Stimulated activated CD8-positive, alpha-beta memory T cell treated with anti-CD3 and anti-CD28 coated beads, Interleukin-4, amount 100 ng/mL, for 48 hours (primary cell): ENCODE results near the gene ANKRD11.
A peak's percentile ranks its signal among the peaks of the same experiment; 100 is the strongest.
"Not testable (repeated sequence)": the region's sequence is repeated elsewhere in the genome, so short reads cannot be mapped to it uniquely, and the experiment has no call there.

Experiments used
- DNase-seq: peaks from one replicate; pipeline ENCODE4 v3.0.0-alpha.2; 2020

The ANKRD11 gene

DNA sequence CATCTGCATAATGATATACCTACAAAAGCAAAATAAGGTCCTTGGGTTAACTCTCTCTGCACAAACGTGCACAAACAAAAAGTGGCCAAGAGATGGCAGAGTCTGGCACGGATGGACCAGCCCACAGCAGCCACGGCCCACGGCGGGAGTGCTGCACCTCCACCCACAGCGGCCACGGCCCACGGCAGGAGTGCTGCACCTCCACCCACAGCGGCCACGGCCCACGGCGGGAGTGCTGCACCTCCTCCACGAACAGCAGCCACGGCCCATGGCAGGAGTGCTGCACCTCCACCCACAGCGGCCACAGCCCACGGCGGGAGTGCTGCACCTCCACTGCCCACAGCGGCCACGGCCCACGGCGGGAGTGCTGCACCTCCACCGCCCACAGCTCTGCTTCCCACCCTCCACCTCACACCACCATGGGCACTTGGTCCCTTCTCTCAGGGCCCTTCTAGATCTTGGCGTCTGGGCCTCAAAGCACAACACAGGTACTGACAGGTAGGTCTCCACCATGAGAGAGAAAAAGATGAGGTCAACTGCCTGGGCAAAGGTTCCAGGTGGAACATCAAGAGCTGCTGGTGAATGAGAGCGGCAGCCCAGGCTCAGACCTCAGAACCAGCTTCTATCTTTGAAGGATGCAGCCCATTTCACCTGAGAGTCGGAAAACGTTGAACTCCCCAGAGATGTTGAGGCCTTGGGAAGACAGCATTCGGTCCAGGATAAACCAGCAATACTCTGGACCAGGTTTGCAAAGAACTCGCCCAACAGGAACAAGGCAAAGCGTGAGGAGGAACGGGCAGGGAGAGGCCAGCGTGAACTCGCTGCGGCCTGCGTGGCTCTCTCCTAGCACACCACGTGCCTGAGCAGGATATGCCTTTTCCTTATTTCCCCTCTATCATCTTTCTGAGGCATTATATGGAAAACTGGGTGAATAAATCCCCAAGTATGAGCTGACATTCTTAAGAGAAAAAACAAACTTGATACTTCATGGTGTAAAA is 148.4 kb downstream of the ANKRD11 start:
- DNase-seq: no peak

DNA sequence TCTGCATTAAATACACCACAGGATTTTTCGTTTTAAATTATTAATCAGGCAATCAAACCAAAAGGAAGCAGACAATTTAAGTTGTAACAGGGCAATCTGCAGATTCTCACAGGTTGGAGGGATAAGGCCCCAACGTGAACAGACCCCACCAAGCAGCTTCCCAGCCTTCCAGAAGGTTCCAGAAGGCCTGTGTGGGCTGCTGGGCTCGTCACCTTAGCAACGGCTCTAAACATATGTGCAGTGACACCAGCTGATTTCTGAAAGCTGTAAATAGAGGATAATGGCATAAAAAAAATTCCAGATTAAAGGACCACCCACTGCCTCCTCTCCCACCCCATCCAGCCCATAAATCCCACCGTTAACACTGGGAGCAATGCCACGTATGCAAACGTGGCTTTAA is 149.1 kb downstream of the ANKRD11 start:
- no peak for DNase-seq

DNA sequence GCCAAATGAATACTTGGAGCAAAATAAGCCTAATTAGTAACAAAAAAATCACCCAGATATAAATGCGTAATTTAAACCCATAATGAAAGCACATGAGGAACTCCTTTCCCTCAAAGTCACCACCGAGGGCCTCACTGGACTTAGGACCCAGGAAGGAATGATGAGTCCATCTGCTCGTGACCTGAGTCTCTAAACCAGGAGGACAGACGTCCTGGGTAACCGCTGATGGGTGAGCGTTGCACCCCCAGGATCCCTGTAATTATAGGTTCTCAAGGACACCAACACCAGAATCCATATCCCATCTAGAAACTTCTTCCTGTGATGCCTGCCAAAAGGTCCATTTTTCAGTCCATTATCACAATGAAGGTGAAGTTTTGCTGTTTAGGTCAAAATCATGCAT is 151.5 kb downstream of the ANKRD11 start:
- no peak for DNase-seq

DNA sequence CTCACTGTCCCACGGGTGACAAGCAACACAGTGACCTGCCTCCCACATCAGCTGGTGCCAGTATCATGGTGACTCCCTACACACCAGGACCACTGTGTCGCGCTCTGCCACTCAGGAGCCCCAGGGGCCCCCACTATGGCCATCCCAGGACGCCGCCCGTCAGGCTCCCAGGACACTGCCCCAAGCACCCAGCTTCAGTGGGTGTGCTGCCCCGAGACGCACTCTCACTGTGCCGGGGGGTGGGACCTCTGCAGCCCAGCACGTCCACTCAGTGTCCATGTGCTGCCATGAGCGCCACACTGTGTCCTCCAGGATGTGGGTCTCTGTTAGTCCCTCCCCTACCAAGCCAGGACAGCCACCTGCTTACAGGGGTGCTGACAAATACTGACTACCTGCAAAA is 152.4 kb downstream of the ANKRD11 start:
- no peak for DNase-seq

DNA sequence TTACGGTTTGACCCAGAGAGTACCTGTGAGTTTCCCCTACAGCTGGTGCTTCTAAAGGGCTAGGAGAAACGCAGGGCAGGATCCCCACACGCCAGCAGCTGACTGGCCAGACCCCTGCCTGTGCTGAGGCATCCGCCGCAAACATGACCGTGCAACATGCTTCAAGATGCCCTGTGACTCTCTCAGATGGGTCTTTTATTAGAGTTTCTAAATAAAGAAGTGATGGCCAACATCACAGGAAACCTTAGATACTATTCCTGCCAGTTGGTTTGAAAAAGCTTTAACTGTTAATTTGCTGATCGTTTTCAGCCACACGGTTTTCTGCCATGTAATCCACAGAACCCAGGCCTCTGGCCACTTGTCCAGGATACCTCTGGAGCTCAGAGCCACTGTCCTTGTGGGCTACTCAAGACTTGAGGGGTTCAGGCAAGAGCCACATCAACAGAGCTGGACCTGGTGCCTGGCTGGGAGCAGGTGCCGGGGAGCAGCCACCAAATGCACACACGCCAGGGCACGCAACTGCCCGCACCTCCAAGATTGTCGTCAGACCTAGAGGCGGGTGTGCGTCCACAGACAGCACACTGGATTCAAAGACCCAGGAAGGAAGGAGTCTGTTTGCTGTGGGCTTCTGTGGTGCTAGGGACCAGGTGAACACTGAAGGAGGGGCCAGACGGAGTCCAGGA is 154.4 kb downstream of the ANKRD11 start:
- no peak for DNase-seq

DNA sequence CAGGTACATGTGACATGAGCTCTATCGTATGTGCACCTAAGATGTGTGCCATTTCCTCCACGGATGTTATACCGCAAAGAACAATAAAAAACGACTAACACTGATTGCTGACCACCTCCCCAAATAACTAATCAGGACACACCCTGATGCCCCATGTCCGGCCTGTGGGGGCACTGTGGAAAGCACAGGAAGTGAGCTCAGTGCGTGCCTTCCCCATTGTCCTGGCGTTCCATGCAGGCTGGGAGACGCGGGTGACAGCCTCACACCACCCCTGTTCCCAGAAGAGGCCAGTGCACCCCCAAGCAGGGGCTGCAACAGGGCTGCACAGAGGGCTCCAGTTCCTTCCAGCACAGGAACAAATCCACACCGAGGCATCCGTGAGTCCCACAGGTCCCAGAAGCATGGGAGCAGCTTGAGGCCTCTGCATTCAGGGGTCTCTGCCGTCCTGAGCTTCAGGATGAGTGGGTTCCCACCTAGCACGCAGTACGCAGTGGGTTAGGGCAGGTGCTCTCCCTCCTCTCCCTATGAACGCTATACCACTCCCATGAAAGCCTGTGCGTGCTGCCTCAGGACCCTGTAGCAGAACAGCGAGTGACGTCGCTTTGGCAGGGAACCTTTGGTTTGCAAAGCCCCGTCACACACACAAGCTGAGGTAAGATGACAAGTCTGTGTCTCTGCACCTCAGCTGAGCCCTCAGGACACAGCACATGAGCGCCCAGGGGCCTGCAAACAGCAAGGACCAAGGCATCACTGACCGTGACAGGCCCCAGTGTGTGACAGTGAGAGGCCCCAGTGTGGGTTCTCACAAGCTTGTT is 155.2 kb downstream of the ANKRD11 start:
- no peak for DNase-seq

DNA sequence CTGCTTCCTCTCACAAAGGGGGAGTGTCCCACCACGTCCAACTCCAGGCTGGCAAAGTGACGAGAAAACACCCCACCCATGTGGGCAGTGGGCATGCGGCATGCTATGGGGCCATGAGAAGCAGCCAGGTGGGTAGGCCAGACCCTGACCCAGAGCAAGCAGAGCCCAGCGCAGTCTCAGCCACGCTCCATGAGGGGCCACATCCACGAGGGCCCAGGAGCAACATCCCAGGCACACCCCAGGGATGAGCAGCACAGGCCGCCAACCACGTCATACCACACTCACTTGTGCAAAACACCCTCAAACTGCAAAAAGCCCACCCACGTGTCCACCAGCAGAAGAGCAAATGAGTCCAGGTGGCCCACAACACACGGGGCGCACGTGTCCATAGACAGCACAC is 155.9 kb downstream of the ANKRD11 start:
- no peak for DNase-seq

DNA sequence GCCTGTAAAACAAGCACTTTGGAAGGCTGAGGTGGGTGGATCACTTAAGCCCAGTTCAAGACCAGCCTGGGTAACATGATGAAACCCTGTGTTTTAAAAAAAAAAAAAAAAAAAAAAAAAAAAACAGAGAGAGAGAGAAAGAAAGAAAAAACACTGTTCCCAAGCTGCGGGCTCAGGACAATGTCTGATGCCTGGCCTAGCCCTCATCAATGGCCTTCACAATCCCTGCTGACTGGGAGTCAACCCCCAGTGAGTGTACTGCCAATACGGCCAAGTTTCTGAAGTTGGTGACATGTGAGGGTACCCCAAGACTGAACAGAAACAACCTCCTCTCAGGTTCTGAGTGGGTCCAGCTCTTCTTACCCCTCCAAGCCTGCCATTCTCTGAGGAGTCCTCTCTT is 156.3 kb downstream of the ANKRD11 start:
- no peak for DNase-seq

DNA sequence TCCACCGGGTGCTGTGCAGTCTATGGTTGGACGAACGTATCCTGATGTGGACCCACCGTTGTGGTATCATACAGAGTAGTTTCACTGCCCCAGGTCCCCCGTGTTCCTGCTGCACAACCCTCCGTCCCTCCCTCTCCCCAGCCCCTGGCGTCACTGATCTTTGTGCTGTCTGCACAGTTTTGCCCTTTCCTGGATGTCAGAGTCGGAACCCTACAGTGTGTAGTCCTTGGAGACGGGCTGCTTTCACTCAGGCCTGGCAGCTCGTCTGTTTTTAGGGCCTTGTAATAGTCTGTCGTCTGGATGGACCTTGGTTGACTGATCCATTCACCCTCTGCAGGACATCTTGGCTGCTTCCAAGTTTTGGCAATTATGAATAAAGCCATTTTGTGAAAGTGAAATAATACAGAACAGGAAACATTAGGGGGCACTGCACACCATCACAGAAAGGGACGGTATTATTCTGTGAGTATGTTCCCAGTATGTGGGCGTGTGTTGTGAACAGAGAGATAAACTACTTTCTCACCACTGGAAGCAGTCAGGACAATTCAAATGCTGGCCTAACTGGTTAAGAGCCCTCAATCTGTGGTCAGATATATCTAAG is 156.9 kb downstream of the ANKRD11 start:
- DNase-seq: not testable (repeated sequence)

DNA sequence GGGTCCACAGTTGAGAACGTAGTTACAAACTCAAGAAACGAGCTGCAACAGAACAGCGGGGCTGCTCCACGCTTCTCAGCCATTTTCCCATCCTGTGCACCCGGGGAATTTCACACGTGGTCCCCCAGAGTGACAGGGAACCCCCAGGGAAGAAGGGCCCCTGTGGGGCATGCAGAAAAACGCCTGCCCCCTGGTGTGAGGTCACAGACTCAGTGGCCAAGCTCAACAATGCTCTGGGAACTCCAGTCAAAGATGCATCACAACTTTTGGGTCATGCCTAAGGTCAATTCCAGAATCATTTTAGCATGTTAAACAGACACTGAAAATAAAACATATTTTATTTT is 157.5 kb downstream of the ANKRD11 start:
- no peak for DNase-seq

DNA sequence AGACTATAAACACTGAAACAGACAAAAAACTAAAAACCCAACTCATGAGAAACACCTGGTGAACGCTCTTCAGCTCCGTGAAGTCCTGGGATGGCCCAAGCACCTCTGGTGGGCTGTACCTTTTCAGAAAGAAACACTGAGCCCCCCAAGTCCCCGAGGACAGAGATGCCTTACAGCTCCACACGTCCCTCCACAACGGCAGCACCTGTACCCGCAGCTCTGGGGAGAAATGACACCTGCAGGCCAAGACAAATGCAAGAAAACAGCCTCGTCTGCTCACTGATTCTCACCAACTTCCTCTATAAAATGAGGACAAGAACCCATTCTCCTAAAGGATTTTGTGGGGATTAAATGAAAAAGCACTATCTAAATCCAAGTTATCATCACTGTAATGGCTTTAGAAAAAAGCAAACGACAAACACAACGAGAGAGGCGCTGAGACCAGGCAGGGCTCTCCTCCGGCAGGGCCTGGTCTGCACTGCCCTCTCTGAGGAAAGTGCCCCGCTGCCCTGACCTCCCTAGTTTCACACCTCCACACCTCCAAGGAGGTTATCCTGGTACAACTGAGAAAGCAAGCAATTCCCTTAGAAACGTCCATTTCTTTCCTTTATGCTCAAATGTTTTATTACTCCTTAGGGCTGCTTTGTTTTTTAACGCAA is 158.0 kb downstream of the ANKRD11 start:
- DNase-seq: no peak

DNA sequence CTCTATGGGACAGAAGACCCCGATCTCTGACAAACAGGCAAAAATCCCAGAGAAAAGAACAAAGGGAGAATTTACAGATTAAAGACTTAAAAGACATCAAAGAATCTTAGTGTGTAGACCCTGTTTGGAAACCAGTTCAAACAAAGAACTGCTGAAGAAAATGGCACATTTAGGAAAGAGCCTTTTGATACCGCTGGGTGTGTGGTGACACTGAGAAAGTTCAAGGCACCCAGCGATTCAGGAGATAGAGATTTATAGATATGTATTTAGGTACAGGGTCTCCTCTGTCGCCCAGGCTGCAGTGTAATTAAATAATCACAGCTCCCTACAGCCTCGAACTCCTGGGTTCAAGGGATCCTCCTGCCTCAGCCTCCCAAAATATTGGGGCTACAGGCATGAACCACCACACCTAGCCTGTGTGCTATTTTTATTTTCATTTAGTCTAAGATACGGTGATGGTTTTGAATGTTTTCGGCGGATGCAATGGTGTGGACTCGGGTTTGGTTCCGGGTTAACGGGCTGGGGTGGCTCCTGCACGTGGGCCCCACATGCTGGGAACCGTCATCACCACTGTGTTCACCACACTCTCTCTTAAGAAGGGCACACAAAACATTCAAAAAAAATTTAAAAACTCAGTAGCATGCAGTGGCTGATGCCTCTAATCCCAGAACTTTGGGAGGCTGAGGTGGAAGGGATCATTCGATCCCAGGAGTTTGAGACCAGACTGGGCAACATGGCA is 158.8 kb downstream of the ANKRD11 start:
- peak; percentile 67 for DNase-seq

DNA sequence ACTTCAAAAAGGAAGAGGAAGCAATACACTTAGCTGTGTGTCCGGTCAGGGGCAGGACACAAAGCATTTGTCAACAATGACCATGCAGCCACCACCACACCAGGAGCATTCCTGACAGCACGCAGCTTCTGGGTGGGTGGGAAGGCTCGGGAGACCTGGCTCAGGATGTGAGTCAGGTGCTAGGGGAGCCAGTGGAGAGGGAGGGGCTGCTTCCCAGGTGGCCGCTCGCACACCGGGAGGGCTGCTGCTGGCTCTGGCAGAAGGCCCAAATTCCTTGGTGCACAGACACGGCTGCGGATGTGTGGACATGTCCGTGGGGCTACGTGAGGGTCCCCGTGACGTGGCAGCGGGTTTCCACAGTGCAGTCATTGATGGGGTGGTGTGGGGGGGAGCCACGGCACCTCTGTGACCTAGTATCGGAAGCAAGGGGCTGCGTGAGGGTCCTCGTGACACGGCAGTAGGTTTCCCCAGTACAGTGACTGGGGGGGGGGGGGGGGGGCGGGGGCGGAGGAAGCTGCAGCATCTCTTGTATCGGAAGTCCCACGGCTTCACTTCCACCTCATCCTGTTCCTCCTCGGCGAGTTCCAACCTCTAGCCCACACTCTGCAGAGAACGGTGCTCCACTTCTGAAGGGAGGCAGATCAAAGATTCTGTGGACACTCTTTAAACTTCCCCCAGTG is 160.0 kb downstream of the ANKRD11 start:
- DNase-seq: no peak

DNA sequence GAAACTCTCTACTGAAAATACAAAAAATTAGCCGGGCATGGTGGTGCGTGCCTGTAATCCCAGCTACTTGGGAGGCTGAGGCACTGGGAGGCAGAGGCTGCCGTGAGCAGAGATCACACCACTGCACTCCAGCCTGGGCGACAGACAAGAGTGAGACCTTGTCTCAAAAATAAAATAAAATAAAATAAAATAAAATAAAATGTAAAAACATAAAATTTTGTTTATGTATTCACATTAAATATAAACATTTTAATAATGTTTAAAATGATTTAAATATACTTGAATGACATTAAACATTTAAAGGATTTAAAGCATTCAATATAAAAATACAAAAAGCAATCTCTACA is 160.6 kb downstream of the ANKRD11 start:
- not testable (repeated sequence) for DNase-seq

DNA sequence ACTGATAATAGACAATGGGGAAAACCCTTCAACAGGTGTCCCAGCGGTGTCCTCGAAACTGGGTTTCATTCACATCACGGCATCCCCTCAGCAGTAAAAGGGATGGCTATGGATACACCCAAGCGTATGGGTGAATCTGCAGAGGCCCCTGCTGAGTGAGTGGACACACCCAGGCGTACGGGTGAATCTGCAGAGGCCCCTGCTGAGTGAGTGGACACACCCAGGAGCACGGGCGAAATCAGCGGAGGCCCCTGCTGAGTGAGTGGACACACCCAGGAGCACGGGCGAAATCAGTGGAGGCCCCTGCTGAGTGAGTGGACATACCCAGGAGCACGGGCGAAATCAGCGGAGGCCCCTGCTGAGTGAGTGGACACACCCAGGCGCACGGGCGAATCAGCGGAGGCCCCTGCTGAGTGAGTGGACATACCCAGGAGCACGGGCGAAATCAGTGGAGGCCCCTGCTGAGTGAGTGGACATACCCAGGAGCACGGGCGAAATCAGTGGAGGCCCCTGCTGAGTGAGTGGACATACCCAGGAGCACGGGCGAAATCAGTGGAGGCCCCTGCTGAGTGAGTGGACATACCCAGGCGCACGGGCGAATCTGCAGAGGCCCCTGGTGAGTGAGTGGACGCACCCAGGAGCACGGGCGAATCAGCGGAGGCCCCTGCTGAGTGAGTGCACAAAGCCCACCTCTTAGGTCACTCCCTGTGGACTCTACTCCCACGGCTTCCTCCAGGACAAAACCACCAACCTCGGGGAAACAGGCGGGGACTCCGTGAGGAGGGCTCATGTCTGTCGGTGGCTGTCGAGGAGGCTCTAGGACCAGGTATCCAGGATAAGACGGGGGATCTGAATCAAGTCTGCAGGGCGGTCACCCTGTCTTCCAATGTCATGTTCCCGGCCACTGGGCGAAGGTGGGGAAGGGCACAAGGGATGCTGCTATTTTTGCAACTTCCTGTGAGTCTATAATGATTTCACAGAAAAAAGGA is 161.7 kb downstream of the ANKRD11 start:
- DNase-seq: not testable (repeated sequence)

DNA sequence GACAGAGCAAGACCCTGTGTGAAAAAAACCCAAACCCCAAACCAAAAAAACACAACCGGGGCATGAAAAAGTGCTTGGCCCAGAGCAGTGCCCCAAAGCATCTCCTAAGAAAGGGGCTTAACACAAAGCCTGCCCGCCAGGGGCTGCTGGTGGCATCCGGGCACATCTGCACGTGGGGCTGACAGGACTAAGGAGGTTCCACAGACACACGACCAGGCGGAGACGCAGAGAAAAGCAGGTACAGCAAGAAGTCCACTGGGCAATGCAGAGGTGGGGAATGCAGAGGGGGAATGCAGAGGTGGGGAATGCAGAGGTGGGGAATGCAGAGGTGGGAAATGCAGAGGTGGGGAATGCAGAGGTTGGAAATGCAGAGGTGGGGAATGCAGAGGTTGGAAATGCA is 163.6 kb downstream of the ANKRD11 start:
- no peak for DNase-seq

DNA sequence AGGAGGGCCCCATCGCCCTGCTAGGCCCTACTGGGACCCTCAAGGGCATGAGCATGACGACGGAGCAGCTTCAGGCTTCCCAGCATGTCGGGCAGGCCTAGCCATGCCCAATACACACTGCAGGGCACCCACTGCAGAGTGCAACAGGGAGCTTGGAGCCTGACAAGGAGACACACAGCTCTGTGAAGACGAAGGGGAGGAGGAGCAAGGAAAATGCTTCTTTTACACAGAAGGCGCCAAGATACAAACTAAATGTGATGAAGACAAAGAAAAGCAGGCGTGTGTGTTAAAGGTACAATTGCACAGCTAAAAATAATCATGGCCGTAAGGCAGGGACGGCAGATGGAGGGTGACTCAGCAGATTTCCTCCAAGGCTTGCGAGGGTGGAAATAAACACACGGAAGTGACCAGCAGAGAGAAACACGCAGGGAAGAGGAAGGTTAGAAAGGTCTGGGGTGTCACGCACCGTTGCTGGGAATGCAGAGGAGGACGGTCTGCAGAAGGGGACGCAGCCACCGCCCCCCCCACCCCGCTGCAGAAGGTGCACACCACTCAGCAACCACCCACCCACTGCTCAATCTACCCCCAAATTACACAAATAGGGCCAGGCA is 164.4 kb downstream of the ANKRD11 start:
- DNase-seq: no peak

DNA sequence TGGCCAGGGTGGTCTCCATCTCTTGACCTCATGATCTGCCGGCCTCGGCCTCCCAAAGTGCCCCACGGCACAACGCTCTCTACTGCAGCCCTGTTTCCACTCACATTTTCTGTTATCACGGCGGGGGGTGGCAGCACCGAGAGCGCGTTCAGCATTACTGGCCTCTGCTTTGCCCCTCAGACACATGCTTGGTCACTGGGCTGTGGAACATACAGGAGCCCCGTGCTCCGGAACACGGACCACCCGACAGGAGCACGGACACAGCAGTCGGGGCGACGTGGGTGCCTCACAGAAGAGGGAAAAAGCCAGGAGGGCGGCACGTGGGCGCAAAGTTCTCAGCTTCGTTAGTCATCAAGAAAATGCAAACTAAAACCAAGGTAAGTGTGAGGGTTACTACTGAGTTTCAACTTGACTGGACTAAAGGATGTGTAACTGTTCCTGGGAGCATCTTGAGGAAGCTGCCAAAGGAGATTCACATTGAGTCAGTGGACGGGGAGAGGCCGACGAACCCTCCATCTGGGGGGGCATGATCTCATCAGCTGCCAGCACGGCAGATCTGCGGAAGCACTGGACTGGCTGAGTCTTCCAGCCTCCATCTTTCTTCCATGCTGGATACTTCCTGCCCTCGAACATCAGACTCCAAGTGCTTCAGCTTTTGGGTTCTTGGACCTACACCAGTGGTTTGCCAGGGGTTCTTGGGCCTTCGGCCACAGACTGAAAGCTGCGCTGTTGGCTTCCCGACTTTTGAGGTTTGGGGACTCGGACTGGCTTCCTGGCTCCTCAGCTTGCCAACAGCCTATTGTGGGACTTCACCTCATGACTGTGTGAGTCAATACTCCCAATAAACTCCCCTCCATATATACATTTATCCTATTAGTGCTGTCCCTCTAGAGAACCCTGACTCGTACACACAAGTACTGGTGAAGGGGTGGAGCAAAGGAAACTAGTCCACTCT is 166.0 kb downstream of the ANKRD11 start:
- peak; percentile 78 for DNase-seq
